HUES6 (cell line): ENCODE measurements around the gene C7orf25.

Experiments used
- H3K27ac ChIP-seq: 2 replicates; pipeline ENCODE4 v1.7.0; 2013; ENCODE audit warnings: low read depth, mild to moderate bottlenecking, low read length, inconsistent platforms
- H3K27me3 ChIP-seq: 2 replicates; pipeline ENCODE4 v1.6.1; 2013; ENCODE audit warnings: low read length; ENCODE audit not compliant: control insufficient read depth, insufficient read depth
- H3K36me3 ChIP-seq: 2 replicates; pipeline ENCODE4 v1.6.1; 2013; ENCODE audit warnings: low read length; ENCODE audit not compliant: control insufficient read depth, insufficient read depth
- H3K4me1 ChIP-seq: 2 replicates; pipeline ENCODE4 v1.6.1; 2013; ENCODE audit warnings: low read length; ENCODE audit not compliant: control insufficient read depth, insufficient read depth
- H3K4me3 ChIP-seq: 2 replicates; pipeline ENCODE4 v1.5.1; 2013; ENCODE audit warnings: low read depth, low read length
- H3K9ac ChIP-seq: one replicate; pipeline ENCODE4 v1.6.1; 2013; ENCODE audit warnings: mild to moderate bottlenecking, low read length
- H3K9me3 ChIP-seq: 2 replicates; pipeline ENCODE4 v1.6.1; 2013; ENCODE audit warnings: low read depth, low read length; ENCODE audit not compliant: control insufficient read depth, insufficient read depth

The C7orf25 gene

DNA sequence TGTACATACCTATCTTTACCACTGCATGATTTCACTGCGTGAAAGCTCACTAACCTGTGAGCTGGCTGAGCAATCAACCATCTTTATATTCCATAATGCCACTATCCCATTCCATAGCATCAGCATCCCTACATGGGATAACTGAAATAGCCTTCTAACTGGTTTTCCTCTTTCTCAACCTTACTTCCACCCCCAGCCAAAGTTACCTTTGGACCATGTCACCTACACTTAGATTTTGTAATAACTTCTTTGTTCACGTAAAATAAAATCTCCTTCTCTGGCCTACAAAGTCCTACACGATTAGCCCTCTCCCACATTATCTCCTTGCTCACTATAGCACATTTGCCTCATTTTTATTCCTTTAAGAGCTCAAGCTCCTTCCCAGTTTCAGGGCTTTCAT, 17.6 kb upstream of the C7orf25 start:
- Histone ChIP-seq H3K4me3 (peak overlapping the region; percentile 99; the same call in 1 of the 2 replicates), H3K27ac (no peak overlapping the region), H3K36me3 (peaks cover 36% of the 10 kb centered on the region), H3K4me1 (peaks cover 4% of the 10 kb centered on the region; the same call in 1 of the 2 replicates), H3K9ac (no peak overlapping the region), H3K9me3 (no peaks in the 10 kb centered on the region), H3K27me3 (no peaks in the 10 kb centered on the region)

DNA sequence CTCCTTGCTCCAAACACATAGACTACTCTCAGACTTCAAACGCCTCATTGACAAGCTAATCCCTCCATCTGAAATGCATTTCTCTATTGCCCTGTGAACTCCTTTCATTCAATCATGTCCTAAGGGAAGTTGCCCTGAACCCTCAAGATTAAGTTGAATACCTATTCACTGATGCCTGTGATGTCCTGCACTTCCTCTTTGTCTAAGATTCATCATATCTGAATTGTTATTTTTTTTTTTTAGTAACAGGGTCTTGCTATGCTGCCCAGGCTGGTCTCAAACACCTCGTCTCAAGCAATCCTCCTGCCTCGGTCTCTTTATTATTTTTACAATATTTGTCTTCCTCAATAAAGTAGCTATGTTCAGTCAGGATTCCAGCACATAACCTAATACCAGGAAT, 16.9 kb upstream of the C7orf25 start:
- no peak overlapping the region for H3K27ac ChIP-seq

DNA sequence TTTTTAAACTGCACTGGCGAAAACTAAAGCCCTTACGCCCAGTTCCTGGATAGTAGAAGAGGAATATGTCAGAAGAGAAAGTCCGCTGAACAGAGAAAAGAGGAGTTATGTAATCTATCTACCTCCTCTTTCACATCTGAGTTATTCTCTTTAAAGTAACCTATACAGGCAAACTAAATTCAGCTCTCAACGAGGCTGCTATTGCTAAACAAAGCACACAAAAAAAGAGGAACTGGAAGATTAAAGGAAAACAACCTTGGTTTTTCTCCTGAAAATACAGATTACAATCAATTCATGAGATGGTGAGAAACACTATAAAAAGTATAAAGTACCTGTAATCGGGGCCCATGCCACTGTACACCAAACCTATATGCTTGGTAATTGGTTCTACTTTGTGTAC, 14.3 kb upstream of the C7orf25 start:
- Histone ChIP-seq H3K9ac (no peak overlapping the region), H3K27ac (no peak overlapping the region), H3K4me3 (no peak overlapping the region), H3K36me3 (peaks cover 66% of the 10 kb centered on the region), H3K9me3 (no peaks in the 10 kb centered on the region), H3K27me3 (no peaks in the 10 kb centered on the region), H3K4me1 (peaks cover 4% of the 10 kb centered on the region; the same call in 1 of the 2 replicates)

More for the DNA sequence above, 16.9 kb upstream of the C7orf25 start:
- Histone ChIP-seq H3K27me3 (no peaks in the 10 kb centered on the region), H3K4me1 (peaks cover 4% of the 10 kb centered on the region; the same call in 1 of the 2 replicates), H3K9me3 (no peaks in the 10 kb centered on the region), H3K36me3 (peaks cover 41% of the 10 kb centered on the region), H3K9ac (no peak overlapping the region), H3K4me3 (no peak overlapping the region)

DNA sequence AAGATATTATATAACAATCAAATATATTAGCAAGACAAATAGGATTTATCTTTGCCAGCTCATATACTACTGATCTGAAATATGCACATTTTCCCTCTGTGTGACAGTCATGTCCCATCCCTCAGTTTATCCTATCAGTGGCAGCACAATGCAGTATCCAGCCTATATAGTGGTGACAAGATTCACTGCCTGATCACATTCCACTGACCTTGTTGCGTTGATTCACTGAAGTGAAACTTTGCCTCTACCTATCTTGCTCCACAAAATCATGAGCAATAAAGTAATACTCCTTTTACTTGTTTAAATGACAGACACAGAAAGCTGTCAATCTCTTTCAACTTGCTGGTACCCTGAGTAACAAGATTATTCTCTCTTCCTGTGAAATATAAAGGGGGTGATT, 13.8 kb upstream of the C7orf25 start:
- H3K9ac ChIP-seq: no peak overlapping the region
- H3K9me3 ChIP-seq: no peaks in the 10 kb centered on the region
- H3K27me3 ChIP-seq: no peaks in the 10 kb centered on the region
- peaks cover 72% of the 10 kb centered on the region for H3K36me3 ChIP-seq
- H3K4me1 ChIP-seq: peaks cover 4% of the 10 kb centered on the region; the same call in 1 of the 2 replicates
- no peak overlapping the region for H3K27ac ChIP-seq
- H3K4me3 ChIP-seq: no peak overlapping the region

DNA sequence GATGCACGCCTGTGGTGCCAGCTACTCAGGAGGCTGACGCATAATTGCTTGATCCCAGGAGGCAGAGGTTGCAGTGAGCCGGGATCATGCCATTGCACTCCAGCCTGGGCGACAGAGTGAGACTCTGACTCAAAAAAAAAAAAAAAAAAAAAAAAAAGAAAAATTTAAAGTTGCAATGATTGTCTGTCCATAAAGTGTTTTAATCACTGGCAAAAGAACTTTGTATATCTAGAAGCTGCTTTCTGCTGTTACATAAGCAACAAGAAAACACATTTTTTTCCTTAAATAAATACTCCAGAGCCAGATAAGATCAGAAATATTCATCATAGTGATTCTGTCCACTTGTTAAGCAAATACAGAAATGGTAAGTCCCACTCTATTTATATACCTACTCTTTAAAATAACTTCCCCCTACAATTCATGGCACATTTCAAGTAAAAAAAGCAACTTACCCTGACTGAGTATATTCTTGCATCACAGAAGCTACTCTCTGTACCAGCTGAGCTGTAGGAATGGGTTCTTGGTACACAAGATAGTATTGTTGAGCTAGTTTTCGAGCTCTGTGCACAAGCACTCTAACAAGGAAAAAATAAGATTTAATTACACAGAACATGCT, 12.5 kb upstream of the C7orf25 start:
- Histone ChIP-seq H3K36me3 (peaks cover 85% of the 10 kb centered on the region), H3K4me1 (peaks cover 1% of the 10 kb centered on the region; the same call in 1 of the 2 replicates), H3K9ac (no peak overlapping the region), H3K27ac (no peak overlapping the region), H3K9me3 (no peaks in the 10 kb centered on the region), H3K4me3 (no peak overlapping the region), H3K27me3 (no peaks in the 10 kb centered on the region)

DNA sequence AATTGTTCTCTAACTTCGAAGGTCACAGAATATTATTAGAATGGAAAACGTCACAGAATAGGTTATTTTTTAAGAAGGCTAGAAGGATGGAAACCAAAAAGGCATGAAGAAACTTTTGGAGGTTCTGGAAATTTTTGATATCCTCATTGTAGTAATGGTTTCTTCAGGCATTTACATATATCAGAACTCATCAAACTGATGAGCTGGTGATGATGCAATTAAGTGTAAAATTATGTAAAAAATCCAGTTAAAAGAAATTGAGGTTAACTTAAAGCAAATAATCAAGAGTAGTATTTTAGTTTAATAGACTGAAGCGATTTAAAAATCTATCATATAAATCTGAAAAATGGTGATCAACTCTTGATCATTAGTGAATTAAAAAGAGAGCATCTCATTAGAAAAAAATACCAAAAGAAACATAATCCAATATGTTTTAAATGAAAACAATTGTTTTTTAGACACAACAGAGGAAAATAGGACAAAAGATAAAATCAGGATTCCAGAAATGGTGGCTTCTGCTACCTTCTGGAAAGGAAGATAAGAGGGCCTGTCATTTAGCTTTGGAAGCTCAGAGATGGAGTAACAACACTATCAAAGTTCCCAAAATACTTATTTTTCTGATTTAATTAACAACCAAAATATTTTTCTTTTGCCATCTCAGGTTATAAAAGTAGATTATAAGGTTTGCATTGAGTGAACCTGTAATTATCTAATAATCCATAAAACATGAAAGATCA, 10.3 kb upstream of the C7orf25 start:
- no peak overlapping the region for H3K9ac ChIP-seq
- no peaks in the 10 kb centered on the region for H3K9me3 ChIP-seq
- H3K4me1 ChIP-seq: no peaks in the 10 kb centered on the region
- H3K27me3 ChIP-seq: no peaks in the 10 kb centered on the region
- H3K27ac ChIP-seq: no peak overlapping the region
- peaks cover 98% of the 10 kb centered on the region for H3K36me3 ChIP-seq
- no peak overlapping the region for H3K4me3 ChIP-seq

DNA sequence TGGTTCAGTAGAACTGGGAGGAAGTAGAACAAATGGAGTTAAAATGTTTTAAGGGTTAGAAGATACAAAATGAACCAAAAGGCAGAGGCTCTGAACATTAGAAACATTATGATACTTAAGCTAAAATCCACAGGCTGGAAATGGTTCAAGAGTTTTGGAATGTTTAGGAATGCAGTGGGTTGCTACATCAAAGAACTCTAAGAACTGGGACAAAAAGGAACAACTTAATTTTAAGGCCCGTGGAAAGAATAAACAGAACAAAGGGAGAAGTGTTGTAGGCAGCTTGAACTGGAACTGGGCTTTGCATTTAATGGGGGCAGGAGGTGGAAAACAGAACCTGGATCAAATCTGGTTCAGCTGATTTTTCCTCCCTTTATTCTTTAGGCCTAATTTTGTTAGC, 3.5 kb upstream of the C7orf25 start:
- Histone ChIP-seq H3K9ac (no peak overlapping the region), H3K27ac (no peak overlapping the region), H3K36me3 (peaks cover 63% of the 10 kb centered on the region), H3K9me3 (no peaks in the 10 kb centered on the region), H3K27me3 (no peaks in the 10 kb centered on the region), H3K4me3 (no peak overlapping the region), H3K4me1 (peaks cover 20% of the 10 kb centered on the region)

DNA sequence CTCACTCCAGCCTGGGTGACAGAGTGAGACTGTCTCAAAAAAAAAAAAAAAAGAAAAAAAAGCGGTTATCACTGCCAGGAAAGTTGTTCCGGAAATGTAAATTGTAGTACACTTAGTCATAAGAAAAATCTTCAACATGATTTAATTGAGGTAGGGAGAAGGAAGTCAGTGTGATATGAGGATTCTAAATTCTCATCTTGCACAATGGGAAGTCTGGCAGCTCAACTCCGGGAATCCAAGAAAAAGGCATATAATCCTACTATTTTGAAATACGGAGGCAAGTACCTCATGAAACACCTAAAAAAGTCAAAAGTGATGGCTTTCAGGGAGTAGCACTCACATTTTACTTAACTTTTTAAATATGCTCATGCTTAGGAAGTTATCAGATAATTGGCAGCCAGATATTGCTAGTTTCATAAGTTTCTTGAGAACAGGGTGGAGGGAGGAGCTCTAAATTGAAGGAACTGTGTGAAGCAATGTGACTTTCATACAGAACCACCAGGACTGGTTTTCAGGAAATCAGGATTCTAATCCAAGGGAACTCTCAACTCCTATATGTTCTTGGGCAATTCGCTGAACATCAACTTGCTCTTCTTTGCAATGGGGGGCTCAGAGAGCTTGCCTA, 2.7 kb upstream of the C7orf25 start:
- H3K4me3 ChIP-seq: no peak overlapping the region
- H3K36me3 ChIP-seq: peaks cover 61% of the 10 kb centered on the region
- H3K9me3 ChIP-seq: no peaks in the 10 kb centered on the region
- no peak overlapping the region for H3K27ac ChIP-seq
- H3K4me1 ChIP-seq: peaks cover 26% of the 10 kb centered on the region
- H3K9ac ChIP-seq: no peak overlapping the region
- H3K27me3 ChIP-seq: no peaks in the 10 kb centered on the region

DNA sequence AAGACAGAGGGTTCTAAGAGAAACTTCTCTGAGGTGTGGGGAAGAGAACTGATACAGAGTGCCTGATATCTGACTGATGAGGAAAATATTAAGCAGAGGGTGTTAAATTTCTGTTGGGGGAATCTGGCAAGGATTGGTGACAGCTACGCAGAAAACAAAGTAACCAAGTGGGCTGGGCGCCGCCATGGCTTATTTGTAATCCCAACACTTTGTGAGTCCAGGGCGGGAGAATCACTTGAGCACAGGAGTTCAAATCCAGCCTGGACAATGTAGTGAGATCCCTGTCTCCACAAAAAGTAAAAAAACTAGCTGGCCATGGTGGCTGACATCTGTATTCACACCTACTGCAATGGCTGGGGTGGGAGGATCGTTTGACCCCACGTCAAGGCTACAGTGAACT, 2.1 kb upstream of the C7orf25 start:
- H3K27ac ChIP-seq: no peak overlapping the region
- no peak overlapping the region for H3K4me3 ChIP-seq
- H3K36me3 ChIP-seq: peaks cover 56% of the 10 kb centered on the region
- peaks cover 26% of the 10 kb centered on the region for H3K4me1 ChIP-seq
- no peaks in the 10 kb centered on the region for H3K9me3 ChIP-seq
- no peak overlapping the region for H3K9ac ChIP-seq
- H3K27me3 ChIP-seq: no peaks in the 10 kb centered on the region

DNA sequence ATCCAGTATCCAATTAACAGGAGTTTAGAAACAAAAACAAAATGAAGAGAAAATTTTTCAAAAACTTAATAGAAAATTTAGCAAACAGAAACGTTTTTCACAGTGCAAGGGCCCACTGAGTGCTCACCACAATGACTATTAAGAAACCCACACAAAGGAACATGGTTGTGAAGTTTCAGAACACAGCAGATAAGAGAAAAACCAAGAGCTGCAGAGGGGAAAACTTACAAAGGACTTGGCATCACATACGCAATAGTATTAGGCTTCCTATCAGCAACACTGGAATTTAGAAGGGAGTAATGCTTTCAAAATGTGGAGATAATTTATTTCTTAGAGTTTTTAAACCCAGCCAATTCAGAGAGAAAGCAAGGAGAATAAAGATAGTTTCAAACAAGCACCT, 1.7 kb upstream of the C7orf25 start:
- Histone ChIP-seq H3K9ac (no peak overlapping the region), H3K9me3 (no peaks in the 10 kb centered on the region), H3K27me3 (no peaks in the 10 kb centered on the region), H3K4me1 (peaks cover 26% of the 10 kb centered on the region), H3K4me3 (no peak overlapping the region), H3K27ac (no peak overlapping the region), H3K36me3 (peaks cover 53% of the 10 kb centered on the region)

DNA sequence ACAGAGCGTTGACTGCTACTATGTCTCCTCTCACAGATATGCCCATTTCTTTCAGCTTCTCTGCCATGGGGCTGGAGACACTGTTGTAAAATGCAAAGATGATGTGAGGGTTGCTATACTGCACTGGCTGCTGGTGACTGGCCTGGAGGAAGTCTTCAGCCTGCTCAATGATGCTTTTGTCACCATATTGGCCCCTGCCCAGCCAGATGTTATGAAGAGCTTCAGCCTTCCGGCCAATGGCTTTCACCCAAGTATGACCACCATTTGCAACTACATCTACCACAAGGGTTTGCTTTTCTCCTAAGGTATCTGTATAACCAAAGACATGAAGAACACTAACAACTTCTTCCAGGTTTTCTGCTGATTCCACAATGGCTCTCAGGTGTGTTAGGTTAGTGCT, 1.6 kb downstream of the C7orf25 start:
- peaks cover 26% of the 10 kb centered on the region for H3K4me1 ChIP-seq
- H3K4me3 ChIP-seq: no peak overlapping the region; the same call in 1 of the 2 replicates
- H3K9ac ChIP-seq: no peak overlapping the region
- no peaks in the 10 kb centered on the region for H3K9me3 ChIP-seq
- peaks cover 20% of the 10 kb centered on the region for H3K36me3 ChIP-seq
- H3K27ac ChIP-seq: no peak overlapping the region
- no peaks in the 10 kb centered on the region for H3K27me3 ChIP-seq
